Ovary (tissue), 9 donors: Measurements from ENCODE around the gene OR2AT4. TPM values are rescaled to one million over a fixed set of nuclear protein-coding genes. Genes with fewer than 3 reads are reported as not detected.
"Not testable (repeated sequence)": the region's sequence is repeated elsewhere in the genome, so short reads cannot be mapped to it uniquely, and the experiment has no call there.

Experiments used
- DNase-seq, 5 donors: peaks; one replicate each; pipeline ENCODE4 v3.0.0-alpha.2; 2019 to 2020
- H3K27ac ChIP-seq, 2 donors: fragments of 200-600 bp; one replicate each; pipeline versions ENCODE4 v1.5.1 to v1.8.0; 2019 to 2022
- H3K27me3 ChIP-seq: fragments of 200-600 bp; one replicate; pipeline ENCODE4 v1.8.0; 2022
- H3K36me3 ChIP-seq: fragments of 200-600 bp; sonication (generic); one replicate; pipeline ENCODE4 v1.5.1; 2019
- H3K4me1 ChIP-seq: one replicate; pipeline ENCODE4 v1.8.1; 2013; ENCODE audit warnings: mild to moderate bottlenecking, moderate library complexity; ENCODE audit not compliant: insufficient read depth
- H3K4me3 ChIP-seq: fragments of 200-600 bp; sonication (generic); one replicate; pipeline ENCODE4 v1.5.1; 2017
- H3K9me3 ChIP-seq, 2 donors: fragments of 200-600 bp in 1 of 2; sonication (generic) in 1 of 2; one replicate each; pipeline versions ENCODE4 v1.5.1 to v1.8.1; 2013 to 2019; ENCODE audit warnings: mild to moderate bottlenecking in 1 of 2, moderate library complexity in 1 of 2
- EP300 ChIP-seq: sonication (generic); formaldehyde crosslinking; IDR thresholded peaks from one replicate; pipeline ENCODE4 v1.6.1; 2017; ENCODE audit warnings: antibody characterized with exemption
- POLR2A ChIP-seq: fragments of 450-650 bp; IDR thresholded peaks from one replicate; pipeline ENCODE4 v1.6.1; 2017; ENCODE audit warnings: antibody characterized with exemption, mild to moderate bottlenecking, moderate library complexity
- WGBS, 3 donors: extraction: QIAGEN DNeasy Blood & Tissue Kit in 1 of 3; methylation state at CpG; one replicate each; pipeline versions ENCODE4 v1.1.5 to v1.1.7; 2013 to 2017; 5-methylcytosine and 5-hydroxymethylcytosine counted together
- intact Hi-C, 4 donors: fragments of 100-400 bp; cut with DNase I; formaldehyde crosslinking; loops; one replicate each; pipeline versions ENCODE4 v1.11.0 to v1.15.1; 2022 to 2023
- polyA plus RNA-seq, 2 donors: library from polyadenylated mRNA; stranded (reverse); fragments of 200-250 nt in 1 of 2; fragments of 350-450 nt in 1 of 2; fragmentation: Illumina TruSeq in 1 of 2; extraction: RNeasy Lipid Tissue Mini Kit (QIAGEN cat#74804) in 1 of 2; gene quantifications; one replicate each; pipeline ENCODE4 v1.2.3, GENCODE V29; 2013 to 2014
- total RNA-seq, 7 donors: library from RNA; depleted of rRNA in 2 of 7; stranded (reverse); fragments of >200 nt in 2 of 7; fragmentation: NEBNext Ultra II Directional in 3 of 7; extraction: Animal tissue kit (Norgen Biotek cat#: 25700) in 3 of 7; gene quantifications; one replicate each; pipeline versions ENCODE4 v1.1.0 to v1.2.4, GENCODE V29; 2016 to 2023
- TF ChIP-seq, protein P1 (sequence below), 3 donors: fragments of 450-650 bp in 2 of 3; fragments of 200-600 bp in 1 of 3; IDR thresholded peaks; one replicate each; pipeline versions ENCODE4 v1.5.1 to v1.8.0; 2016 to 2022; ENCODE audit warnings: antibody characterized with exemption in 3 of 3, mild to moderate bottlenecking in 1 of 3
- donor health status: DM: no; HTN: no; CAD: no; lungs with moderate emphysema.
- donor health status: DM: no; HTN: no; CAD: no.
- donor health status: Bipolar disorder and iron deficiency.
- donor health status: DM: yes; HTN: yes; CAD: no.
- donor health status: DM: no; HTN: no; CAD: no.
- donor health status: DM: yes; HTN: yes; CAD: no.

The OR2AT4 gene
- total and polyA plus RNA-seq, 9 donors = 0.02 TPM; not detected in 8

DNA sequence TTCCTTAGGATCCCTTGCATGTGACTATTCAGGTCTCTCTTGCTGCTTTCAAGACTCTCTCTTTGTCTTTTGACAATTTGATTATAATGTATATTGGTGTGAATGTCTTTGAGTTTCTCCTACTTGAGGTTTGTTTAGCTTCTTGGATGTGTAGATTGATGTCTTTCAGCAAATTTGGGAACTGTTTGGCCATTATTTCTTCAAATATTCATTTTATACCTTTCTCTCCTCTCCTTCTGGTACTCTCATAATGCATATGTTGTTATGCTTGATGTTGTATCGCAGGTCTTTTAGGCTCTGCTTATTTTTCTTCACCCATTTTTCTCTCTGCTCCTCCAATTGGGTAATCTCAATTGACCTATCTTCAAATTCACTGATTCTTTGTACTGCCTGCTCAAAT lies 44.2 kb downstream of the OR2AT4 start:
- Histone ChIP-seq H3K4me1 (no peaks in the 10 kb centered on the region), H3K27ac (no peak overlapping the region), H3K27me3 (no peaks in the 10 kb centered on the region), H3K36me3 (no peaks in the 10 kb centered on the region), H3K4me3 (no peak overlapping the region), H3K9me3 (no peaks in the 10 kb centered on the region)
- WGBS, 3 donors = 90 to 100% (median 94%) methylated on average over 1 of the region's 1 CpG
- TF ChIP-seq, protein P1, sequence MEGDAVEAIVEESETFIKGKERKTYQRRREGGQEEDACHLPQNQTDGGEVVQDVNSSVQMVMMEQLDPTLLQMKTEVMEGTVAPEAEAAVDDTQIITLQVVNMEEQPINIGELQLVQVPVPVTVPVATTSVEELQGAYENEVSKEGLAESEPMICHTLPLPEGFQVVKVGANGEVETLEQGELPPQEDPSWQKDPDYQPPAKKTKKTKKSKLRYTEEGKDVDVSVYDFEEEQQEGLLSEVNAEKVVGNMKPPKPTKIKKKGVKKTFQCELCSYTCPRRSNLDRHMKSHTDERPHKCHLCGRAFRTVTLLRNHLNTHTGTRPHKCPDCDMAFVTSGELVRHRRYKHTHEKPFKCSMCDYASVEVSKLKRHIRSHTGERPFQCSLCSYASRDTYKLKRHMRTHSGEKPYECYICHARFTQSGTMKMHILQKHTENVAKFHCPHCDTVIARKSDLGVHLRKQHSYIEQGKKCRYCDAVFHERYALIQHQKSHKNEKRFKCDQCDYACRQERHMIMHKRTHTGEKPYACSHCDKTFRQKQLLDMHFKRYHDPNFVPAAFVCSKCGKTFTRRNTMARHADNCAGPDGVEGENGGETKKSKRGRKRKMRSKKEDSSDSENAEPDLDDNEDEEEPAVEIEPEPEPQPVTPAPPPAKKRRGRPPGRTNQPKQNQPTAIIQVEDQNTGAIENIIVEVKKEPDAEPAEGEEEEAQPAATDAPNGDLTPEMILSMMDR (IDR thresholded peaks at IDR 0.05) = no peak
- no peak for TF ChIP-seq EP300
- no peak for TF ChIP-seq POLR2A
- no peak for DNase-seq
- intact Hi-C loops = no loop called here

GRCh38 chr11:75051043-75051442 lies 45.6 kb downstream of the OR2AT4 start:
- intact Hi-C loops = no loop called here
- no peaks in the 10 kb centered on the region for H3K4me1 ChIP-seq
- H3K9me3 ChIP-seq = no peaks in the 10 kb centered on the region
- WGBS, 3 donors = 82 to 87% (median 84%) methylated on average over 5 of the region's 5 CpGs
- no peak overlapping the region for H3K4me3 ChIP-seq
- H3K36me3 ChIP-seq = no peaks in the 10 kb centered on the region
- no peak overlapping the region for H3K27ac ChIP-seq
- TF ChIP-seq POLR2A (no peak), EP300 (no peak)
- TF ChIP-seq, protein P1 (IDR thresholded peaks at IDR 0.05) = no peak
- no peak for DNase-seq
- no peaks in the 10 kb centered on the region for H3K27me3 ChIP-seq

DNA sequence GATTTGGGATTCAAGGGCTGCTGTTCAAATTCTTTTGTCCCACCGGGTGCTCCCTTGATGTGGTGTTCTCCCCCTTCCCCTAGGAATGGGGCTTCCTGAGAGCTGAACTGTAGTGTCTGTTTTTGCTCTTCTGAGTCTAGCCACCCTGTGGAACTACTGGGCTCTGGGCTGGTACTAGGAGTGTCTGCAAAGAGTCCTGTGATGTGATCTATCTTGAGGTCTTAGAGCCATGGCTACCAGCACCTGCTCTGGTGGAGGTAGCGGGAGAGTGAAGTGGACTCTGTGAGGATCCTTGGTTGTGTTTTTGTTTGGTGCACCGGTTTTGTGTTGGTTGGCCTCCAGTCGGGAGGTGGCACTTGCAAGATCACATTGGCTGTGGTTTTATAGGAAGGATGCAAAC lies 46.2 kb downstream of the OR2AT4 start:
- Histone ChIP-seq H3K4me1 (no peaks in the 10 kb centered on the region), H3K27ac (no peak overlapping the region), H3K36me3 (no peaks in the 10 kb centered on the region), H3K4me3 (no peak overlapping the region), H3K9me3 (no peaks in the 10 kb centered on the region), H3K27me3 (no peaks in the 10 kb centered on the region)
- DNase-seq = no peak
- TF ChIP-seq POLR2A = no peak
- no peak for TF ChIP-seq EP300
- TF ChIP-seq, protein P1 (IDR thresholded peaks at IDR 0.05) = no peak
- WGBS, 3 donors = 80 to 93% (median 81%) methylated on average over 4 of the region's 4 CpGs
- intact Hi-C loops = no loop called here

DNA sequence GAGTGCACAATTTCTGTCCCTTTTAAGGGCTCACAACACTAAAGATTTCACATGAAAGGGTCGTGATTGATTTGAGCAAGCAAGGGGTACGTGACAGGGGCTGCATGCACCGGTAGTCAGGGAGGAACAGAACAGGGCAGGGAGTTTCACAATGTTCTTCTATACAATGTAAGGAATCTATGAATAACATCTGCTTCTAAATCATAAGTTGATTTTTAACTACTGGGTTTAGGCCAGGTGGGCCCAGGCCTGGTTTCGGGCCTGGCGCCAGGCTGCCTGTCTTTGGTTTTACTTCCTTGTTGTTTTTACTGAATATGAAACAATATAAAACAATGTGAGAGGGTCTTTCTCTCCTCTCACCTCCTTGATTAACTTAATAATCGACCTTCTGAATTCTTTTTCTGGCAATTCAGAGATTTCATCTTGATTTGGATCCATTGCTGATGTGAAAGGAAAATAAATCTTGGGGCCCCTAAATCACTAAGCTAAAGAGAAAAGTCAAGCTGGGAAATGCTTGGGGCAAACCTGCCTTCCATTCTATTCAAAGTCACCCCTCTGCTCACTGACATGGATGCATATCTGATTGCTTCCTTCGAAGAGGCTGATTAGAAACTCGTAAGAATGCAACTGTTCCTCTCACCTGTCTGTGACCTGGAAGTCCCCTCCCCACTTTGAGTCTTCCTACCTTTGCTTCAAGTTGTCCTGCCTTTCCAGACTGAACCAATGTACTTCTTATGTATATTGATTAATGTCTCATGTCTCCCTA lies 47.0 kb downstream of the OR2AT4 start:
- H3K27me3 ChIP-seq, H3K27ac ChIP-seq, H3K4me1 ChIP-seq, intact Hi-C loops, DNase-seq, H3K36me3 ChIP-seq, H3K9me3 ChIP-seq, H3K4me3 ChIP-seq: not testable (repeated sequence)
- 78 to 87% (median 81%) methylated on average over 8 of the region's 8 CpGs for WGBS, 3 donors

DNA sequence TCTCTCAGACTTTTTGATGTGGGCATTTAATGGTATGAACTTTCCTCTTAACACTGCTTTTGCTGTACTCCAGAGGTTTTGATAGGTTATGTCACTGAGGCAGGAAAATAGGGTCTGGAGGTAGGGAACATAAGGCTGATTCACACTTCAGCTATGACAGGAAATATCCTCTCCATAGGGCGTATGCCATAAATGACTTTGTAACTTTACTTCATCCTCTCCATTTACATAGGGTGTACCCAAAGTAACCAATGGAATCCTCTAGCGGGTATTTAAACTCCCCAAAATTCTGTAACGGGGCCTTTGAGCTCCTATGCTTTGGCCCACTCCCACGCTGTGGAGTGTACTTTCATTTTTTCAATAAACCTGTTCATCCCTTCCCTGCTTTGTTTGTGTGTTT lies 49.5 kb downstream of the OR2AT4 start:
- no peak overlapping the region for H3K4me3 ChIP-seq
- no peaks in the 10 kb centered on the region for H3K9me3 ChIP-seq
- H3K27ac ChIP-seq = no peak overlapping the region
- no peaks in the 10 kb centered on the region for H3K27me3 ChIP-seq
- H3K36me3 ChIP-seq = no peaks in the 10 kb centered on the region
- TF ChIP-seq, protein P1 (IDR thresholded peaks at IDR 0.05) = no peak
- no peak for TF ChIP-seq EP300
- TF ChIP-seq POLR2A = no peak
- no peaks in the 10 kb centered on the region for H3K4me1 ChIP-seq
- no peak for DNase-seq
- 85 to 87% (median 86%) methylated on average over 4 of the region's 4 CpGs for WGBS, 3 donors
- intact Hi-C loops = no loop called here

- WGBS, 3 donors = 75 to 87% (median 76%) methylated on average over 5 of the region's 5 CpGs
- H3K36me3 ChIP-seq, H3K27ac ChIP-seq, H3K9me3 ChIP-seq, intact Hi-C loops, H3K27me3 ChIP-seq, DNase-seq, H3K4me3 ChIP-seq, H3K4me1 ChIP-seq: not testable (repeated sequence)
Measured at GRCh38 chr11:75046668-75047067, 50.0 kb downstream of the OR2AT4 start.

DNA sequence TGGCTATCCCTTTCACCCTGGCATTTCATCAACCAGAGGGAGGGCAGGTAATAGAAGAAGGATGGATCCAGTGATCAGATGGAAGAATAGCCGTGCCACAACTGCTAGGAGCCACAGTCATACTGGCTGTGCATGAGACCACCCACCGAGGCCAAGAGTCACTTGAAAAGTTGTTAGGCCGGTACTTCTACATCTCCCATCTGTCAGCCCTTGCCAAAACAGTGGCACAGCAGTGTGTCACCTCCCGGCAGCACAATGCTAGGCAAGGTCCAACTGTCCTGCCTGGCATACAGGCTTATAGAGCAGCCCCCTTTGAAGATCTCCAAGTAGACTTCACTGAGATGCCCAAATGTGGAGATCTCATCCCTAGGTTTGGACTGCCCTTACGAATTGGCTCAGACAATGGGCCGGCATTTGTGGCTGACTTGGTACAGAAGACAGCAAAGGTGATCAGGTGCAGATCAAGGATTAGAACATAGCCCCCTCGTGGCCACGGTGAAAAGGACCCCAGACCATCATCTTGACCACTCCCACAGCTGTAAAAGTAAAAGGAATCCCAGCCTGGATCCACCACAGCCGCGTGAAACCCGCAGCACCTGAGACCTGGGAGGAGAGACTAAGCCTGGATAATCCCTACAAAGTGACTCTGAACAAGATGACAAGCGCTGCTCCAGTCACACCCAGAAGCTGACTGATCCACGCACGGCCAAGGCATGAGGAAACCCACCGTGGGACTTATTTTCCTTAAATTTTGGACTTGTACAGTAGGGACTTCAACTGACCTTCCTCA lies 52.1 kb downstream of the OR2AT4 start:
- H3K4me3 ChIP-seq, intact Hi-C loops, H3K27me3 ChIP-seq, H3K36me3 ChIP-seq, H3K9me3 ChIP-seq, H3K4me1 ChIP-seq, H3K27ac ChIP-seq, DNase-seq: not testable (repeated sequence)
- WGBS, 3 donors = 89 to 92% (median 91%) methylated on average over 15 of the region's 15 CpGs
